SU-DHL-6 (cell line): ENCODE results near the gene ATP8A1.

Experiments
- H2AFZ ChIP-seq: fragments of 200-600 bp; sonication (generic); 2 replicates; pipeline ENCODE4 v1.6.1; 2014; ENCODE audit warnings: low read depth, mild to moderate bottlenecking, moderate library complexity, mixed read lengths, antibody characterized with exemption, low read length; ENCODE audit not compliant: severe bottlenecking
- H3F3A ChIP-seq: fragments of 200-600 bp; shearing (Covaris generic); 2 replicates; pipeline ENCODE4 v1.6.0; 2016; ENCODE audit warnings: antibody characterized with exemption, mild to moderate bottlenecking; ENCODE audit not compliant: insufficient read depth
- H3K27ac ChIP-seq: fragments of 200-600 bp; sonication (generic); 2 replicates; pipeline ENCODE4 v1.5.1; 2016; ENCODE audit warnings: low read depth, mild to moderate bottlenecking, low read length, moderate library complexity, mixed read lengths
- H3K27me3 ChIP-seq: fragments of 200-600 bp; sonication (generic), shearing (Covaris generic); 2 replicates; pipeline ENCODE4 v1.6.0; 2014; ENCODE audit warnings: mild to moderate bottlenecking, low read length
- H3K36me3 ChIP-seq: fragments of 200-600 bp; sonication (generic); 2 replicates; pipeline ENCODE4 v1.6.1; 2014; ENCODE audit warnings: mild to moderate bottlenecking, low read length, mixed read lengths
- H3K4me2 ChIP-seq: fragments of 300-600, 200-600 bp; shearing (Covaris generic), sonication (generic); 2 replicates; pipeline ENCODE4 v1.6.0; 2014; ENCODE audit warnings: low read length, low read depth, mild to moderate bottlenecking; ENCODE audit not compliant: poor library complexity, severe bottlenecking
- H3K4me3 ChIP-seq: fragments of 200-600 bp; sonication (generic); 2 replicates; pipeline ENCODE4 v1.5.1; 2014; ENCODE audit warnings: antibody characterized with exemption, low read length, mild to moderate bottlenecking, mixed read lengths; ENCODE audit not compliant: insufficient read depth, poor library complexity, severe bottlenecking
- H3K79me2 ChIP-seq: fragments of 200-600 bp; sonication (generic); 2 replicates; pipeline ENCODE4 v1.6.1; 2014; ENCODE audit warnings: mild to moderate bottlenecking, low read length, moderate library complexity; ENCODE audit not compliant: insufficient read depth
- H3K9ac ChIP-seq: fragments of 200-600 bp; sonication (generic); 2 replicates; pipeline ENCODE4 v1.7.0; 2014; ENCODE audit warnings: mild to moderate bottlenecking, low read length
- H3K9me2 ChIP-seq: fragments of 200-600 bp; sonication (generic); replicated peaks from 2 replicates; pipeline ENCODE4 v1.6.1; 2014; ENCODE audit warnings: low read length; ENCODE audit not compliant: insufficient read depth
- H3K9me3 ChIP-seq: fragments of 200-600 bp; sonication (generic); 2 replicates; pipeline ENCODE4 v1.6.1; 2014; ENCODE audit warnings: low read length, mixed read lengths; ENCODE audit not compliant: insufficient read depth
- H4K20me1 ChIP-seq: fragments of 200-600 bp; sonication (generic); 2 replicates; pipeline ENCODE4 v1.6.1; 2014; ENCODE audit warnings: low read depth, mild to moderate bottlenecking, antibody characterized with exemption, low read length, moderate library complexity, mixed read lengths
- EZH2phosphoT487 ChIP-seq: fragments of 200-600 bp; sonication (generic), shearing (Covaris generic); conservative IDR thresholded peaks from 2 replicates; pipeline ENCODE4 v1.6.1; 2018; ENCODE audit warnings: mild to moderate bottlenecking, antibody characterized with exemption, low read length, moderate library complexity, mixed read lengths
- TF ChIP-seq, protein P1 (sequence below): fragments of 200-600 bp; sonication (generic); IDR thresholded peaks from one replicate; pipeline ENCODE4 v1.5.1; 2017; ENCODE audit warnings: antibody characterized with exemption, mild to moderate bottlenecking, low read length, moderate library complexity; ENCODE audit not compliant: insufficient read depth, poor library complexity, severe bottlenecking

The ATP8A1 gene

DNA sequence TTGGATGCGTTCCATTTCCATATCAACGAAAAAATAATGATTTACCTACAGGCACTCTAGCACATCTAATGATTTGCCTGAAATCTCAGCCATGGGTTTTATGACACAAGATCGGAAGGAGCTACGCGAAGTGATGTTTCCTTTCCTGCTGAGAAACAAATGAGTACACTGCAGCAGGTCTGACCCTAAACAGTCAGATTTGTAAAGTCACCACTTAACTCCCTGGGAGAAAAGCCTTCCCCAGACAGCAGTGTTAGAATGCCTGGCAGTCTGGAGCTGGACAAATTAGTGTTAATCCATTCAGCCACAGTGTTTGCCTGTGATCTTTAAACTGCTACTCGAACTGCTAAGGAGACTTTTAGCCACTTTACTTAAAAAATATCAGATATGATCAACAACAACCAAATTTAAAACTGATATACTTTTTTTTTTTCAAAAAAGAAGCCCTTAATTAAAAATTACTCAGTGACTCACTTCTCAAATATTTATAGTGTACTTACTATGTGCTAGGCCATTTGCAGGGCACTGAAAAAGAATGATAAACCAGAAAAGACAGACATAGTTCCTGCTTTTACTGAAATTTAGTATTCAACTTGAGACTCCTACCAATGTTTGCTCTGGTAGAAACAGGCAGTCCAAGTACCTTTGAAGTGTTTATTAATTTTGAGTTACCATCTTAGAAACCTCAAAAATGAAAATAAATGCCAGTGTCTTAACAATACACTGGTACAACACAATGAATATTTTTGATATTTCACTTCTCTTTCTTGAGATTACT is 155.1 kb downstream of the ATP8A1 start:
- Histone ChIP-seq H3K9me3 (no peaks in the 10 kb centered on the region), H3K27ac (no peak overlapping the region), H2AFZ (no peak overlapping the region), H4K20me1 (no peaks in the 10 kb centered on the region), H3F3A (no peaks in the 10 kb centered on the region), H3K9me2 (no peaks in the 10 kb centered on the region), H3K4me2 (no peak overlapping the region), H3K36me3 (peaks cover 4% of the 10 kb centered on the region; the same call in 1 of the 2 replicates), H3K79me2 (no peaks in the 10 kb centered on the region), H3K9ac (no peak overlapping the region), H3K27me3 (no peaks in the 10 kb centered on the region), H3K4me3 (no peak overlapping the region)
- TF ChIP-seq EZH2phosphoT487 = no peak
- TF ChIP-seq, protein P1, sequence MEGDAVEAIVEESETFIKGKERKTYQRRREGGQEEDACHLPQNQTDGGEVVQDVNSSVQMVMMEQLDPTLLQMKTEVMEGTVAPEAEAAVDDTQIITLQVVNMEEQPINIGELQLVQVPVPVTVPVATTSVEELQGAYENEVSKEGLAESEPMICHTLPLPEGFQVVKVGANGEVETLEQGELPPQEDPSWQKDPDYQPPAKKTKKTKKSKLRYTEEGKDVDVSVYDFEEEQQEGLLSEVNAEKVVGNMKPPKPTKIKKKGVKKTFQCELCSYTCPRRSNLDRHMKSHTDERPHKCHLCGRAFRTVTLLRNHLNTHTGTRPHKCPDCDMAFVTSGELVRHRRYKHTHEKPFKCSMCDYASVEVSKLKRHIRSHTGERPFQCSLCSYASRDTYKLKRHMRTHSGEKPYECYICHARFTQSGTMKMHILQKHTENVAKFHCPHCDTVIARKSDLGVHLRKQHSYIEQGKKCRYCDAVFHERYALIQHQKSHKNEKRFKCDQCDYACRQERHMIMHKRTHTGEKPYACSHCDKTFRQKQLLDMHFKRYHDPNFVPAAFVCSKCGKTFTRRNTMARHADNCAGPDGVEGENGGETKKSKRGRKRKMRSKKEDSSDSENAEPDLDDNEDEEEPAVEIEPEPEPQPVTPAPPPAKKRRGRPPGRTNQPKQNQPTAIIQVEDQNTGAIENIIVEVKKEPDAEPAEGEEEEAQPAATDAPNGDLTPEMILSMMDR = no peak

DNA sequence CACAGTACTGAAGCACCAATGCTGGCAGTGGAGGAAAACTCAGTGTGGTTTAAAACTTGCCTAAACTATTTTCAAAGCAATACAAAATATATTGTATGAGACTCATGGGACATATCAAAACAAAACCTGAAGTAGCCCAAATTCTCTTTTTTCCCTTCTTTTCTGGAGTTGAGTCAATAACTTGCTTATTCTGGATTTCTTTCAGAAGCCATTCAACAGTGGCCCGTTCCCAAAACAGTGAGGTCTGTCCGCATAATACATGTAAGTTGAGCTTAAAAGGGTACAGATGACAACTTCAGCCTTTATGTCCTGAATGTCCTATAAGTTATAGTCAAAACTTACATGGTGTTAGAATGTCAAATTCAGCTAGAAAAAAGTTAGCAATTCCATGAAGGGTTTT is 158.9 kb downstream of the ATP8A1 start:
- H4K20me1 ChIP-seq = no peaks in the 10 kb centered on the region
- no peak overlapping the region for H3K4me2 ChIP-seq
- no peak overlapping the region for H3K27ac ChIP-seq
- peaks cover 4% of the 10 kb centered on the region; the same call in 1 of the 2 replicates for H3K36me3 ChIP-seq
- no peak overlapping the region for H2AFZ ChIP-seq
- H3K4me3 ChIP-seq = no peak overlapping the region
- H3K27me3 ChIP-seq = no peaks in the 10 kb centered on the region
- H3K9me3 ChIP-seq = no peaks in the 10 kb centered on the region
- no peak overlapping the region for H3K9ac ChIP-seq
- TF ChIP-seq, protein P1 = no peak
- no peak for TF ChIP-seq EZH2phosphoT487
- no peaks in the 10 kb centered on the region for H3K79me2 ChIP-seq
- H3F3A ChIP-seq = no peaks in the 10 kb centered on the region
- H3K9me2 ChIP-seq = no peaks in the 10 kb centered on the region

DNA sequence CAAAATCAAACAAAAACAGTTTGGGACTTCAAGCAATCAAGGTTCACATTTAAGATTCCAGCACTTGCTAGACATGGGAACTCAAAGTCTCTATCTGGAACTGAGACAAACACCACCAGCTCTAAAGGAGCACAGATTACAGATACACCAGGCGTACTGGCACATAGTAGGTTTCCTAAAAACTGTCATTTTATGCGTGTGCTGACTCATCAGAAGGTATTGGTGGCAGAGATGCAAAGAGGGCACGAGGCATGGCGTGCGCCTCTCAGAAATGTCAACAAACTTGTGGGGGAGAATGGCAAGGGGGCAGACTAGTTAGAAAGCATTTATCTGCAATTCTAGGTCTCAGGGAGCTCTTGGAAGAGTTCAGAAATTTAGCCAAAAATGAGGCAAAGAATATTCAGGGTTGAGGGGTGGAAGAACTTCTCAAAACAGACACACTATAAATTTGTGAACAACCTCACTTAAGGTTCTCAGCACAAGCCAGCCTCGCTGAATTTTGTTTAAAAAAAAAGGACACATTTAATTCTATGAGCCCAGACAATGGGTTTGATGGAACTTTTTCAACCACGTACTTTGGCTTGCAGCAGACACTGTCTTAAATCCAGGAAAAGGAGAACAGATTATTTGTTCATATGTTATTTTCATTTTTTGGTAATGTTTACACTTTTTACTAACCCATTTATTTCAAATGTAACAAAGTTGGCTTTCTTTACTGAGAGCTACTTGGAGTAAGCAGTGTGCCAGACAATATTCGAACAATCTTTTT is 159.6 kb downstream of the ATP8A1 start:
- Histone ChIP-seq H3K4me2 (no peak overlapping the region), H3F3A (no peaks in the 10 kb centered on the region), H3K4me3 (no peak overlapping the region), H3K79me2 (no peaks in the 10 kb centered on the region), H3K27me3 (no peaks in the 10 kb centered on the region), H3K9ac (no peak overlapping the region), H2AFZ (no peak overlapping the region), H3K27ac (no peak overlapping the region), H4K20me1 (no peaks in the 10 kb centered on the region), H3K9me2 (no peaks in the 10 kb centered on the region), H3K36me3 (no peaks in the 10 kb centered on the region), H3K9me3 (no peaks in the 10 kb centered on the region)
- TF ChIP-seq, protein P1 = no peak
- no peak for TF ChIP-seq EZH2phosphoT487
